Measurements from ENCODE around the gene CDH4. TPM values are rescaled to one million over a fixed set of nuclear protein-coding genes. Genes with fewer than 3 reads are reported as not detected.
"Not testable (repeated sequence)": the region's sequence is repeated elsewhere in the genome, so short reads cannot be mapped to it uniquely, and the experiment has no call there.

CDH4 gene
- total and polyA plus RNA-seq, 9 donors: 0.12 to 4.4 (median 0.36) TPM

- no peak for TF ChIP-seq EP300 (IDR thresholded peaks at IDR 0.05)
- TF ChIP-seq, protein P1, sequence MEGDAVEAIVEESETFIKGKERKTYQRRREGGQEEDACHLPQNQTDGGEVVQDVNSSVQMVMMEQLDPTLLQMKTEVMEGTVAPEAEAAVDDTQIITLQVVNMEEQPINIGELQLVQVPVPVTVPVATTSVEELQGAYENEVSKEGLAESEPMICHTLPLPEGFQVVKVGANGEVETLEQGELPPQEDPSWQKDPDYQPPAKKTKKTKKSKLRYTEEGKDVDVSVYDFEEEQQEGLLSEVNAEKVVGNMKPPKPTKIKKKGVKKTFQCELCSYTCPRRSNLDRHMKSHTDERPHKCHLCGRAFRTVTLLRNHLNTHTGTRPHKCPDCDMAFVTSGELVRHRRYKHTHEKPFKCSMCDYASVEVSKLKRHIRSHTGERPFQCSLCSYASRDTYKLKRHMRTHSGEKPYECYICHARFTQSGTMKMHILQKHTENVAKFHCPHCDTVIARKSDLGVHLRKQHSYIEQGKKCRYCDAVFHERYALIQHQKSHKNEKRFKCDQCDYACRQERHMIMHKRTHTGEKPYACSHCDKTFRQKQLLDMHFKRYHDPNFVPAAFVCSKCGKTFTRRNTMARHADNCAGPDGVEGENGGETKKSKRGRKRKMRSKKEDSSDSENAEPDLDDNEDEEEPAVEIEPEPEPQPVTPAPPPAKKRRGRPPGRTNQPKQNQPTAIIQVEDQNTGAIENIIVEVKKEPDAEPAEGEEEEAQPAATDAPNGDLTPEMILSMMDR (IDR thresholded peaks at IDR 0.05): no peak
- TF ChIP-seq POLR2A (IDR thresholded peaks at IDR 0.05): no peak
- no peak for DNase-seq
- no peaks in the 10 kb centered on the region for H3K27me3 ChIP-seq
- no peak overlapping the region for H3K4me3 ChIP-seq
- H3K9me3 ChIP-seq: no peaks in the 10 kb centered on the region
- no peaks in the 10 kb centered on the region for H3K36me3 ChIP-seq
- WGBS, 3 donors: 87 to 94% (median 93%) methylated on average over 11 of the region's 11 CpGs
- intact Hi-C loops (cut with DNase I): no loop called here
- no peak overlapping the region for H3K27ac ChIP-seq
- H3K4me1 ChIP-seq (ENCODE audit: insufficient read depth): peaks cover 3% of the 10 kb centered on the region
These were observed 730.9 kb downstream of the CDH4 start for GRCh38 chr20:61982951-61983315.

DNA sequence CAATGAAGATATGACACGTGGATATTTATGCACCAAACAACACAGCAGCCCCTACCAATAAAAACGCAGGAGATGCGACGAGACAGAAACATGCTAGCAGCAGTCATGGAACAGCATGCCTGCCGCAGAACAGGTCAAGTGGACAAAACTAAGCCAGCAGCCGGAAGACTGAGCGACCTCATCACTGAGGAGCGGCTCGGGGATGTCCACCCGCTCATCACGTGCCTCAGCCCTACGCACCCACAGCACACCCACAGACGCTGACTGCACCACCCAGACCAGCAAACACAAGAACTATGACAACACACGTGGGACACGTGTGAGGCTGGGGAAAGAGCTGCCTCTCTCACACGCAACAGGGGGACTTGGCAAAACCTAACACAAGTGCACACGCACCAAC, 731.9 kb downstream of the CDH4 start:
- no peak for DNase-seq
- Histone ChIP-seq H3K27ac (no peak overlapping the region), H3K27me3 (no peaks in the 10 kb centered on the region), H3K4me1 (ENCODE audit: insufficient read depth) (peaks cover 3% of the 10 kb centered on the region), H3K36me3 (no peaks in the 10 kb centered on the region), H3K4me3 (no peak overlapping the region), H3K9me3 (no peaks in the 10 kb centered on the region)
- intact Hi-C loops (cut with DNase I): no loop called here
- no peak for TF ChIP-seq EP300 (IDR thresholded peaks at IDR 0.05)
- TF ChIP-seq POLR2A (IDR thresholded peaks at IDR 0.05): no peak
- TF ChIP-seq, protein P1 (IDR thresholded peaks at IDR 0.05): no peak
- 81 to 87% (median 86%) methylated on average over 17 of the region's 17 CpGs for WGBS, 3 donors

GRCh38 chr20:61984431-61984830, 732.4 kb downstream of the CDH4 start:
- H3K4me1 ChIP-seq (ENCODE audit: insufficient read depth); intact Hi-C loops (cut with DNase I); H3K27ac ChIP-seq; H3K9me3 ChIP-seq; H3K27me3 ChIP-seq; H3K4me3 ChIP-seq; H3K36me3 ChIP-seq: not testable (repeated sequence)
- 87 to 90% (median 88%) methylated on average over 14 of the region's 14 CpGs for WGBS, 3 donors
- peak in 1 of 5 donors; percentile 16 for DNase-seq

DNA sequence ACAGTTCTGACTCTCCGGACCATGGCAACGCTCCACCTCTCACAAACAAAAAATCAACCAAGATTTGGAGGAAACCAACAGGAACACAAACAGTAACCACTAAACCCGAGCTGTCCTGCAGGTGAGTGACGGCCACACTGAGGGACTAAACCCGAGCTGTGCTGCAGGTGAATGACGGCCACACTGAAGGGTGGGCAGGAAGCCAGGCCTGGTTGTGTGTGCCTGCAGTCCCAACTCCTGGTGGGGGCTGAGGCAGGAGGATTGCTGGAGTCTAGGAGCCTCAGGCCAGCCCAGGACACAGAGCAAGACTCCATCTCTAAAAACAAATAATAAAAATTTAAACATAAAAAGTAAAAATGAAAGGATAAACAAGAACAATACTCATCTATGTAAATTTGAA, 733.0 kb downstream of the CDH4 start:
- 89 to 95% (median 91%) methylated on average over 6 of the region's 6 CpGs for WGBS, 3 donors
- TF ChIP-seq EP300 (IDR thresholded peaks at IDR 0.05): no peak
- TF ChIP-seq, protein P1 (IDR thresholded peaks at IDR 0.05): no peak
- no peak for TF ChIP-seq POLR2A (IDR thresholded peaks at IDR 0.05)

GRCh38 chr20:61986762-61987321, 734.8 kb downstream of the CDH4 start:
- H3K36me3 ChIP-seq: no peaks in the 10 kb centered on the region
- DNase-seq: peak in 1 of 5 donors; percentile 9
- H3K27ac ChIP-seq: no peak overlapping the region
- 74 to 81% (median 77%) methylated on average over 16 of the region's 16 CpGs for WGBS, 3 donors
- no peak overlapping the region for H3K4me3 ChIP-seq
- intact Hi-C loops (cut with DNase I): no loop called here
- TF ChIP-seq POLR2A (IDR thresholded peaks at IDR 0.05): no peak
- TF ChIP-seq EP300 (IDR thresholded peaks at IDR 0.05): no peak
- TF ChIP-seq, protein P1 (IDR thresholded peaks at IDR 0.05): no peak
- no peaks in the 10 kb centered on the region for H3K9me3 ChIP-seq
- peaks cover 2% of the 10 kb centered on the region for H3K4me1 ChIP-seq (ENCODE audit: insufficient read depth)
- no peaks in the 10 kb centered on the region for H3K27me3 ChIP-seq

More for the DNA sequence above, 733.0 kb downstream of the CDH4 start:
- Histone ChIP-seq H3K27me3 (no peaks in the 10 kb centered on the region), H3K4me3 (no peak overlapping the region), H3K36me3 (no peaks in the 10 kb centered on the region), H3K9me3 (no peaks in the 10 kb centered on the region), H3K27ac (no peak overlapping the region), H3K4me1 (ENCODE audit: insufficient read depth) (peaks cover 3% of the 10 kb centered on the region)
- peak in 1 of 5 donors; percentile 24 for DNase-seq
- intact Hi-C loops (cut with DNase I): no loop called here

Measured in ovary (tissue), 9 donors.